ENCODE measurements around the gene SEH1L. TPM values are rescaled to one million over a fixed set of nuclear protein-coding genes. Genes with fewer than 3 reads are reported as not detected.
A peak's percentile ranks its signal among the peaks of the same experiment; 100 is the strongest.
"Not testable (repeated sequence)": the region's sequence is repeated elsewhere in the genome, so short reads cannot be mapped to it uniquely, and the experiment has no call there.

Gene SEH1L
- total and polyA plus RNA-seq, 3 experiments from 2014 or later = 25.9 to 141 (median 132) TPM

DNA sequence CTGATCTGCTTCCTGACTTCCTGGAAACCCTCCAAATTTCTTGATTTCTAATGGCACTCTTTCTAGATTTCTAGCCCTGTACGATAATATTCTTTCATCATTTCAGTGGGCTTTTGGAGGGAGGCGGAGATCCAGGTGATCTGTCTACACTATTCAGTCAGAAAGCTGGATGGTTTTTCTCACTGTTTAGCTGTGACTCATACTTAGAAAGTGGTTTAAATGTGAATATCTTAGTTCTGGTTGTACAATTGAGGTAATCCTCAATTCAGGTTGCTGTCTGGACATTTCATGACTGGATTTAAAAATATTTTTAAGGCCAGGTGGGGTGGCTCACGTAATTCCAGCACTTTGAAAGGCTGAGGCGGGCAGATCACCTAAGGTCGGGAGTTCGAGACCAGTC lies 20.8 kb downstream of the SEH1L start:
- no peaks in the 10 kb centered on the region for H3K9me3 Mint-ChIP-seq
- POLR2A ChIA-PET = no interaction called here

DNA sequence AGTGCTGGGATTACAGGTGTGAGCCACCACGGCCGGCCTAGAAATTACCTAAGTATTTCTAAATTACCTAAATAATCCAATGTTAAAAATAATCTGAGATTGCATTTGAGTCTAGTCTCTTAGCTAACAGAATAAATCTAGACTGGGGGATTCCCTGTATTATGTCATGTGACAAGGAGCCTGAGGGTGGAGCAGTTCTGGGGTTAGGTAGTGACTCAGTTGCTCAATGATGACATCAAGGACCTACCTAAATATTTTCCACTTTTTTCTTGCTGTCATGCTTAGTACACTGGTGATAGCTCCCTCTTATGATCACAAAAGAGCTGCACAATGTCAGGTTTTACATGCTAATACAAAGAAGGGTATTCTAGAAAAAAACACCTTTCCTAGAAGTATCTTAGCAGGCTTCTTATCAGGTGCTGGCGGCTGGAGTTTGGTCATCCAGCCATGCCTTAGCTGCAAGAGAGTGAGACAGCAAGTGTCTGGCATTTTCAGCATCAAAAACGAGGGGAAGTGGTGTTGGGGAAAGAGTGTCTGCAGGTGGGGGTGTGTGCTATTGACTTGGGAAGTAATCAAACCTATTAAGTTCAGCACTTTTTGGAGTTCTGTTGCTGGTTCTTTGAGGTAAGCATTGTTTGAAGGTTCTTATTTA lies 25.9 kb downstream of the SEH1L start:
- H3K36me3 Mint-ChIP-seq = peaks cover 9 to 65% (median 20%) of the 10 kb centered on the region in 3 donors
- peaks cover 17% of the 10 kb centered on the region for H3K36me3 ChIP-seq (ENCODE audit: insufficient read depth, low read length)
- no peaks in the 10 kb centered on the region for H3K9me3 Mint-ChIP-seq
- no peaks in the 10 kb centered on the region for H3K27me3 Mint-ChIP-seq
- H3K4me3 Mint-ChIP-seq = peak overlapping the region in 1 of 7 donors; percentile 69
- H3K27ac ChIP-seq (ENCODE audit: low read depth, low read length) = no peak overlapping the region
- DNase-seq = no peak
- H3K27ac Mint-ChIP-seq = peak overlapping the region in 2 of 8 donors; percentile 27 to 85
- POLR2A ChIA-PET = no interaction called here
- no peaks in the 10 kb centered on the region for H3K9me3 ChIP-seq (ENCODE audit: low read length)
- H3K4me3 ChIP-seq (ENCODE audit: low read length) = no peak overlapping the region
- CTCF ChIA-PET = no interaction called here
- H3K4me1 Mint-ChIP-seq = peaks cover 4 to 12% (median 4%) of the 10 kb centered on the region in 3 donors
- H3K27me3 ChIP-seq (ENCODE audit: insufficient read depth, low read length, poor library complexity, severe bottlenecking) = no peaks in the 10 kb centered on the region
- no peaks in the 10 kb centered on the region for H3K4me1 ChIP-seq (ENCODE audit: insufficient read depth, low read length)

More for the DNA sequence above, 20.8 kb downstream of the SEH1L start:
- Histone ChIP-seq H3K4me1 (ENCODE audit: insufficient read depth, low read length) (no peaks in the 10 kb centered on the region), H3K4me3 (ENCODE audit: low read length) (no peak overlapping the region), H3K9me3 (ENCODE audit: low read length) (no peaks in the 10 kb centered on the region), H3K27me3 (ENCODE audit: insufficient read depth, low read length, poor library complexity, severe bottlenecking) (no peaks in the 10 kb centered on the region), H3K36me3 (ENCODE audit: insufficient read depth, low read length) (peaks cover 15% of the 10 kb centered on the region), H3K27ac (ENCODE audit: low read depth, low read length) (no peak overlapping the region)
- H3K4me3 Mint-ChIP-seq = no peak overlapping the region
- H3K36me3 Mint-ChIP-seq = peaks cover 7 to 68% (median 23%) of the 10 kb centered on the region in 3 donors
- DNase-seq = no peak
- CTCF ChIA-PET = no interaction called here
- no peaks in the 10 kb centered on the region for H3K27me3 Mint-ChIP-seq
- H3K4me1 Mint-ChIP-seq = peaks cover 0 to 19% (median 4%) of the 10 kb centered on the region in 3 donors
- peak overlapping the region in 2 of 8 donors; percentile 17 to 26 for H3K27ac Mint-ChIP-seq

DNA sequence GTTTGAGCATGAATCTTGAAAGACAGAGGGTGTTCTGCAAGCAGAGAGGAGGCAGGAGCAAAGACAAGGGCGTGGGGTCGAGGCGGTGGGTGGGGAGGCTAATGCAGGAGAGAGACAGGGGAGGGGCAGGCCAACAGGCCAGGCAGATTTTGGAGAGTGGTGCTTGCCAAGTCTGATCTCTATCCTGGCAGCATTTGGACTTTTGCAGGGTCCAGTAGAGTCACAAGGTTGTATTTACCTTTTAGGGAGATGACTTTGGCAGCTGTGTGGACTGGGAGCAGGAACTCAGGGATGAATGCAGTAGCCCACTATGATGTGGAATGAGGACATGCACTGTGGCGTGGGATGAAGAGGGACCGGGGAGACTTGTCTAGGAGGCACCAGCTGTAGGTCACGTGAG lies 27.7 kb downstream of the SEH1L start:
- Mint-ChIP-seq H3K4me3 (peak overlapping the region in 1 of 7 donors; percentile 18), H3K36me3 (peaks cover 9 to 62% (median 22%) of the 10 kb centered on the region in 3 donors), H3K4me1 (peaks cover 0 to 4% (median 3%) of the 10 kb centered on the region in 3 donors), H3K27me3 (no peaks in the 10 kb centered on the region), H3K27ac (peak overlapping the region in 2 of 8 donors; percentile 51 to 79), H3K9me3 (no peaks in the 10 kb centered on the region)
- DNase-seq = no peak
- Histone ChIP-seq H3K27me3 (ENCODE audit: insufficient read depth, low read length, poor library complexity, severe bottlenecking) (no peaks in the 10 kb centered on the region), H3K36me3 (ENCODE audit: insufficient read depth, low read length) (peaks cover 17% of the 10 kb centered on the region), H3K27ac (ENCODE audit: low read depth, low read length) (no peak overlapping the region), H3K9me3 (ENCODE audit: low read length) (no peaks in the 10 kb centered on the region), H3K4me1 (ENCODE audit: insufficient read depth, low read length) (no peaks in the 10 kb centered on the region), H3K4me3 (ENCODE audit: low read length) (no peak overlapping the region)
- POLR2A ChIA-PET = no interaction called here
- CTCF ChIA-PET = no interaction called here

DNA sequence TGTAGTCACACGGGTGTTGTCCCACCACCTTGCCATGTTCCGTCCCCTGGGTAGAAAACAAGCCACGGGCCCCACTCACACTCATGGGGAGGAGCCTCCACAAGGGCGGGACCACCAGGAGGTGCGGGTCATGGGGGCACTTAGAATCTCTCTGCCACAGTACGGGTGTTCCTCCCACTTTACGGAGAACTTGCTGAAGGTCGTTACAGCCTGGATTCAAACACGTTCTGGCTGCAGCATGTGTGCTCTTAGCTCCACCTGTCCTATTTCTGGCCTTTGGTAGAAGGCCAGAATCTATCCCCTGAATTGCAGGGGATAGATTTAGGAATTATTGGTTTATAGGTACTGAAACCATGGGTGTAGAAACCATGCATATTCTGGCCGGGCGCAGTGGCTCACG lies 28.5 kb downstream of the SEH1L start:
- Mint-ChIP-seq H3K9me3 (no peaks in the 10 kb centered on the region), H3K27ac (no peak overlapping the region), H3K4me1 (peaks cover 0 to 4% (median 3%) of the 10 kb centered on the region in 3 donors), H3K27me3 (no peaks in the 10 kb centered on the region), H3K36me3 (peaks cover 9 to 57% (median 22%) of the 10 kb centered on the region in 3 donors), H3K4me3 (no peak overlapping the region)
- Histone ChIP-seq H3K36me3 (ENCODE audit: insufficient read depth, low read length) (peaks cover 17% of the 10 kb centered on the region), H3K4me3 (ENCODE audit: low read length) (no peak overlapping the region), H3K27me3 (ENCODE audit: insufficient read depth, low read length, poor library complexity, severe bottlenecking) (no peaks in the 10 kb centered on the region), H3K9me3 (ENCODE audit: low read length) (no peaks in the 10 kb centered on the region), H3K27ac (ENCODE audit: low read depth, low read length) (no peak overlapping the region), H3K4me1 (ENCODE audit: insufficient read depth, low read length) (no peaks in the 10 kb centered on the region)
- ChIA-PET CTCF (no interaction called here), POLR2A (no interaction called here)
- no peak for DNase-seq

DNA sequence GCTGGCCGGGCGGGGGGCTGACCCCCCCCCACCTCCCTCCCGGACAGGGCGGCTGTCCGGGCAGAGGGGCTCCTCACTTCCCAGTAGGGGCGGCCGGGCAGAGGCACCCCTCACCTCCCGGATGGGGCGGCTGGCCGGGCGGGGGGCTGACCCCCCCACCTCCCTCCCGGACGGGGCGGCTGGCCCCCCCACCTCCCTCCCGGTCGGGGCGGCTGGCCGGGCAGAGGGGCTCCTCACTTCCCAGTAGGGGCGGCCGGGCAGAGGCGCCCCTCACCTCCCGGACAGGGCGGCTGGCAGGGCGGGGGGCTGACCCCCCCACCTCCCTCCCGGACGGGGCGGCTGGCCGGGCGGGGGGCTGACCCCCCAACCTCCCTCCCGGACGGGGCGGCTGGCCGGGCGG lies 32.3 kb downstream of the SEH1L start:
- H3K4me1 Mint-ChIP-seq; H3K27ac Mint-ChIP-seq; H3K27ac ChIP-seq (ENCODE audit: low read depth, low read length); H3K4me1 ChIP-seq (ENCODE audit: insufficient read depth, low read length); DNase-seq; H3K4me3 ChIP-seq (ENCODE audit: low read length); POLR2A ChIA-PET; H3K27me3 Mint-ChIP-seq; H3K36me3 ChIP-seq (ENCODE audit: insufficient read depth, low read length); H3K9me3 ChIP-seq (ENCODE audit: low read length); H3K9me3 Mint-ChIP-seq; H3K27me3 ChIP-seq (ENCODE audit: insufficient read depth, low read length, poor library complexity, severe bottlenecking); H3K4me3 Mint-ChIP-seq; CTCF ChIA-PET: not testable (repeated sequence)
- H3K36me3 Mint-ChIP-seq = peaks cover 0 to 50% (median 15%) of the 10 kb centered on the region in 3 donors

DNA sequence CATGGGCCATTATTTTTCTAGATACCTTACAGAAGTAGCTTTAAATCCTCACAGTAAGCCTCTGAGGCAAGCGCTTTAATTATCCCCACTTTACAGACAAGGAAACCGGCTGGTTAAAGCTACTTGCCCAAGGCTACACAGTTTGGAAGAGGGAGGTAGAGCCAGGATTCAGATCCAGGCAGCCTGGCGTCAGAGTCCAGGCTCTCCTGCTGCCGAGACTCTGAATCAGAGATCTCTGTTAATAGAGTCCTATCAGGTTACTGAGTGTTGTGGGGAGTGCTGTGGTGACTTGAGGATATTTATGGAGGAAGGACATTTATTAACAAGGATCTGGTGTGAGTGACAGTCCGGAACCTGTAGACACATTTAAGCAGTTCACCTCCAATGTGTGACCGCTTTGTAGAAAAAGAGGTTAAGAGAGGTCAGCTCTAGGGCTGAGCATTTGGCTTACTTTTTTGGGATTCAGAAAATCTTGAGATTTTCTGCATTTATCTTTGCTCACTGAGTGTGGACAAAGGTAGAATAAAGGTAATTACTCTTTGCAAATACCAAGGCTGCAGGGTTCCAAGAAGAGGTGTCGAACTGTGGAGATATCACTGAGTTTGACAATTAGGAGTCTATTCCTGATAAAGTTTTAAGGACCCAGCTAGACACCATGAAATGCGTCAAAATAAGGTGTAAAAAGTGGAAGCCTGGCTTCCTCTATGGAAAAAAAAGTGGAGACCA lies 41.7 kb downstream of the SEH1L start:
- no peak for DNase-seq
- Mint-ChIP-seq H3K27ac (peak overlapping the region; percentile 26 to 96 (median 88)), H3K36me3 (peaks cover 0 to 19% (median 3%) of the 10 kb centered on the region in 3 donors), H3K4me3 (peak overlapping the region; percentile 93 to 100 (median 97)), H3K9me3 (peaks cover 0 to 2% (median 0%) of the 10 kb centered on the region in 5 donors), H3K4me1 (peaks cover 15 to 20% (median 16%) of the 10 kb centered on the region in 3 donors), H3K27me3 (no peaks in the 10 kb centered on the region)
- ChIA-PET CTCF (interaction anchor here (2.2 kb wide), 1 partner anchor 41 kb away, joined by 5 read pairs; the partner anchor contains the start of gene SEH1L), POLR2A (interaction anchor here (1.0 to 1.6 kb wide), 2 partner anchors 41 to 106 kb away, joined by 3 to 17 read pairs; partner anchors contain the start of genes PTPN2 and SEH1L)
- Histone ChIP-seq H3K4me1 (ENCODE audit: insufficient read depth, low read length) (peaks cover 31% of the 10 kb centered on the region), H3K27ac (ENCODE audit: low read depth, low read length) (no peak overlapping the region), H3K27me3 (ENCODE audit: insufficient read depth, low read length, poor library complexity, severe bottlenecking) (no peaks in the 10 kb centered on the region), H3K9me3 (ENCODE audit: low read length) (no peaks in the 10 kb centered on the region), H3K4me3 (ENCODE audit: low read length) (no peak overlapping the region), H3K36me3 (ENCODE audit: insufficient read depth, low read length) (no peaks in the 10 kb centered on the region)

DNA sequence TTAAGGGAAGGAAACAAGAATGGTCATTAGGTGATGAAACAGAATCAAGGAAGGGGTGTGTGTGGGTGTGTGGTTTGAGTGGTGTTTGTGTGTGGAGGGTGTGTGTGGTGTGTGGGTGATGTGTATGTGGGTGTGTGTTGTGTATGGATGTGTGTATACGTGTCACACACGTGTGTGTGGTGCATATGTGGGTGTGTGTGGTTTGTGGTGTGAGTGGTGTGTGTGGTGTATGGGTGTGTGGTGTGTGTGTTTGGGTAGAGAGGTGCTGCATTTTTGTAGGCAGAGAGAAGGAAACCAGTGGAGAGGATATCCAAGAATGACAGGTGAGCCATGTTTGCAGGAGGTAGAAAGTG lies 42.3 kb downstream of the SEH1L start:
- peaks cover 0 to 2% (median 0%) of the 10 kb centered on the region in 5 donors for H3K9me3 Mint-ChIP-seq
- CTCF ChIA-PET = interaction anchor here (0.6 to 2.2 kb wide), 3 partner anchors 11 to 680 kb away, joined by 3 to 7 read pairs (median 5); partner anchors contain the start of gene SEH1L
- POLR2A ChIA-PET = interaction anchor here (1.0 to 1.6 kb wide), 3 partner anchors 42 to 106 kb away, joined by 3 to 17 read pairs (median 11); partner anchors contain the start of genes PTPN2 and SEH1L
- Histone ChIP-seq H3K4me1 (ENCODE audit: insufficient read depth, low read length) (peaks cover 33% of the 10 kb centered on the region), H3K36me3 (ENCODE audit: insufficient read depth, low read length) (no peaks in the 10 kb centered on the region), H3K27ac (ENCODE audit: low read depth, low read length) (peak overlapping the region; percentile 79), H3K27me3 (ENCODE audit: insufficient read depth, low read length, poor library complexity, severe bottlenecking) (no peaks in the 10 kb centered on the region), H3K9me3 (ENCODE audit: low read length) (no peaks in the 10 kb centered on the region), H3K4me3 (ENCODE audit: low read length) (peak overlapping the region; percentile 78)
- DNase-seq = peak in 3 of 5 donors; percentile 3 to 54 (median 42)
- peak overlapping the region; percentile 3 to 96 (median 88) for H3K27ac Mint-ChIP-seq
- no peaks in the 10 kb centered on the region for H3K27me3 Mint-ChIP-seq
- H3K4me1 Mint-ChIP-seq = peaks cover 15 to 20% (median 16%) of the 10 kb centered on the region in 3 donors
- H3K36me3 Mint-ChIP-seq = peaks cover 0 to 17% (median 3%) of the 10 kb centered on the region in 3 donors
- peak overlapping the region; percentile 93 to 100 (median 97) for H3K4me3 Mint-ChIP-seq

DNA sequence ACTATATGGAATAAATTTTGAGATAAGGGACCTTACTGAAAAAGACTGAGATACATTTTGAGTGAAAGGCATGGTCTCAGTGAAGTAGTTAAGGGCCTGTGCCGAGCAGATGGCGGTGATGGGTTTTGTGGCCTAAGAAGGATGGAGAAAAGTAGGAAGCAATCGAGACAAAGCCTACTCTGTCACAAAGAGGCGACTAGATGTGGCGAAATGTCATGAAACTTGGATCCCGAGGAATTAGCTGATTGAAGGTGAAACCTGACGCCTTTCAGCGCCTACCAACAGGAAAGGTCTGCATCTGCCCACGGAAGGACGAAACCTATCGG lies 42.8 kb downstream of the SEH1L start:
- CTCF ChIA-PET = interaction anchor here (0.6 to 2.2 kb wide), 6 partner anchors 10 to 681 kb away, joined by 3 to 7 read pairs (median 4); partner anchors contain the start of gene SEH1L
- peaks cover 0 to 14% (median 3%) of the 10 kb centered on the region in 3 donors for H3K36me3 Mint-ChIP-seq

More for the DNA sequence above, 42.8 kb downstream of the SEH1L start:
- H3K9me3 Mint-ChIP-seq = peaks cover 0 to 2% (median 0%) of the 10 kb centered on the region in 5 donors
- peaks cover 15 to 20% (median 16%) of the 10 kb centered on the region in 3 donors for H3K4me1 Mint-ChIP-seq
- Histone ChIP-seq H3K9me3 (ENCODE audit: low read length) (no peaks in the 10 kb centered on the region), H3K4me1 (ENCODE audit: insufficient read depth, low read length) (peaks cover 36% of the 10 kb centered on the region), H3K27me3 (ENCODE audit: insufficient read depth, low read length, poor library complexity, severe bottlenecking) (no peaks in the 10 kb centered on the region), H3K36me3 (ENCODE audit: insufficient read depth, low read length) (no peaks in the 10 kb centered on the region), H3K27ac (ENCODE audit: low read depth, low read length) (peak overlapping the region; percentile 79), H3K4me3 (ENCODE audit: low read length) (peak overlapping the region; percentile 78)
- no peak for DNase-seq
- POLR2A ChIA-PET = interaction anchor here (0.8 to 2.0 kb wide), 7 partner anchors 43 to 613 kb away, joined by 3 to 17 read pairs (median 8); partner anchors contain the start of genes AFG3L2, CEP76, PSMG2 and PTPN2
- H3K27ac Mint-ChIP-seq = peak overlapping the region; percentile 79 to 97 (median 93)
- H3K4me3 Mint-ChIP-seq = peak overlapping the region; percentile 93 to 100 (median 97)
- H3K27me3 Mint-ChIP-seq = no peaks in the 10 kb centered on the region

All from CD8-positive, alpha-beta memory T cell (primary cell).